Calu3 (cell line): Measurements from ENCODE around the gene NELFA. TPM values are rescaled to one million over a fixed set of nuclear protein-coding genes. Genes with fewer than 3 reads are reported as not detected.

Source experiments
- BruUV-seq: library from RNA; stranded (reverse); fragments of 400-500 nt; replicated peaks from 2 replicates; lab custom pipeline; 2021; lab: Mats Ljungman, UMichigan
- CTCF ChIA-PET: fragments of 300-600 bp; sonication (Branson Sonifier 250); formaldehyde crosslinking; loops from one replicate; lab custom pipeline; 2022; ENCODE audit warnings: antibody characterized with exemption; lab: Charles Lee
- DNase-seq: peaks from one replicate; pipeline ENCODE4 v3.0.0; 2022
- H3K27ac Mint-ChIP-seq: one replicate; pipeline ENCODE4 v1.8.0; 2022; ENCODE audit warnings: mixed read lengths; ENCODE audit not compliant: unreplicated experiment
- H3K27me3 Mint-ChIP-seq: one replicate; pipeline ENCODE4 v1.8.0; 2022; ENCODE audit warnings: mixed read lengths; ENCODE audit not compliant: unreplicated experiment
- H3K36me3 Mint-ChIP-seq: one replicate; pipeline ENCODE4 v1.8.0; 2022; ENCODE audit warnings: mild to moderate bottlenecking, moderate library complexity, mixed read lengths; ENCODE audit not compliant: insufficient read depth, unreplicated experiment
- H3K4me1 Mint-ChIP-seq: one replicate; pipeline ENCODE4 v1.8.0; 2022; ENCODE audit warnings: mild to moderate bottlenecking, low read depth, mixed read lengths; ENCODE audit not compliant: unreplicated experiment
- H3K4me3 Mint-ChIP-seq: one replicate; pipeline ENCODE4 v1.8.0; 2022; ENCODE audit warnings: mild to moderate bottlenecking, low read depth, moderate library complexity, mixed read lengths; ENCODE audit not compliant: unreplicated experiment
- H3K9me3 Mint-ChIP-seq: one replicate; pipeline ENCODE4 v1.8.0; 2022; ENCODE audit warnings: low read depth, mixed read lengths; ENCODE audit not compliant: unreplicated experiment
- CTCF ChIP-seq: fragments of 200-600 bp; IDR thresholded peaks from one replicate; pipeline ENCODE4 v1.8.0; 2022; ENCODE audit warnings: antibody characterized with exemption; ENCODE audit not compliant: unreplicated experiment
- intact Hi-C: fragments of 100-400 bp; cut with micrococcal nuclease; formaldehyde crosslinking; loops from one replicate; pipeline ENCODE4 v1.10.0; 2022; ENCODE audit not compliant: unreplicated experiment
- total RNA-seq: library from RNA; stranded (reverse); gene quantifications from 2 replicates; pipeline ENCODE4 v1.2.3, GENCODE V29; 2022

NELFA gene
- total RNA-seq, 1 experiment from 2014 or later, result 29.9 TPM

DNA sequence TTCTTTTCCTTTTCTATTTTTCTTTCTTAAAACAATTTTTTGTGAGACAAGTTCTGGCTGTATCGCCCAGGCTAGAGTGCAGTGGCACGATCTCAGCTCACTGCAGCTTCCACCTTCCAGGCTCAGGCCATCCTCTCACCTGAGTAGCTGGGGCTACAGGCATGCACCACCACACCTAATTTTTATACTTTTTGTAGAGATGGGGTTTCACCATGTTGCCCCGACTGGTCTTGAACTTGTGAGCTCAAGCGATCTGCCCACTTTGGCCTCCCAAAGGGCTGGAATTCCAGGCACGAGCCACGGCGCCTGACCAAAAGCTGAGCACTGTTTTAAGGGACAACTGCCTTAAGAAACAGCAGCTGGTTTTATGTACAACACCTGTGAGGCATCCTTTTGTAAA is 41.0 kb upstream of the NELFA start:
- H3K27me3 Mint-ChIP-seq, result no peaks in the 10 kb centered on the region

DNA sequence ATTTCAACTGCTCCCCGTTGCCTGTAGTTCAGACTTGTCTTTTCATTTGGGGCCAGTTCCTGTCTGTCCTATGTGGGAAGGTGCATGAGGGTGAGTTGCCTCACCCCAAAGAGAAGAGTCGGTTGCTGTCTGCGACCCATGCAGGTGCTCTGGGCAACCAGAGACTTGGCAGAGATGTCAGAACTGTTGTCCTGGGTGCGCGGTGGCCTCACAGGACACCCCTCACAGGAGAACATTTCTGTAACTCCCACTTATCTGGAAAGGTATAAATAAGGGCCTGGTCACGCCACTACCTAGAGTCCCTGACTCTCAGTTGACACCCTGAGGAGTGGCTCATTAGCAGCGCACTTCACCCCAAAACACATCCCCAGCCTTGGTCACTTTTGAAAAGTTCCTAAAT is 40.6 kb upstream of the NELFA start:
- no peaks in the 10 kb centered on the region for H3K4me1 Mint-ChIP-seq
- no peaks in the 10 kb centered on the region for H3K9me3 Mint-ChIP-seq
- no peak for DNase-seq
- H3K27me3 Mint-ChIP-seq, result no peaks in the 10 kb centered on the region
- BruUV-seq, result no TSS peak
- no peak for TF ChIP-seq CTCF
- H3K36me3 Mint-ChIP-seq, result no peaks in the 10 kb centered on the region
- no peak overlapping the region for H3K4me3 Mint-ChIP-seq
- H3K27ac Mint-ChIP-seq, result no peak overlapping the region
- CTCF ChIA-PET, result no interaction called here
- intact Hi-C loops, result no loop called here

More for the DNA sequence above, 41.0 kb upstream of the NELFA start:
- Mint-ChIP-seq H3K4me1 (no peaks in the 10 kb centered on the region), H3K9me3 (no peaks in the 10 kb centered on the region), H3K36me3 (no peaks in the 10 kb centered on the region), H3K4me3 (no peak overlapping the region), H3K27ac (no peak overlapping the region)
- intact Hi-C loops, result no loop called here
- DNase-seq, result no peak
- CTCF ChIA-PET, result interaction anchor here (0.6 kb wide), 1 partner anchor 101 kb away, joined by 8 read pairs; no protein-coding TSS in a partner anchor
- no peak for TF ChIP-seq CTCF
- BruUV-seq, result no TSS peak

GRCh38 chr4:2048831-2049230 is 40.1 kb upstream of the NELFA start:
- intact Hi-C loops, result no loop called here
- DNase-seq, result no peak
- H3K4me1 Mint-ChIP-seq, result no peaks in the 10 kb centered on the region
- H3K9me3 Mint-ChIP-seq, result no peaks in the 10 kb centered on the region
- CTCF ChIA-PET, result no interaction called here
- H3K4me3 Mint-ChIP-seq, result no peak overlapping the region
- no TSS peak for BruUV-seq
- no peaks in the 10 kb centered on the region for H3K27me3 Mint-ChIP-seq
- no peak overlapping the region for H3K27ac Mint-ChIP-seq
- no peak for TF ChIP-seq CTCF
- no peaks in the 10 kb centered on the region for H3K36me3 Mint-ChIP-seq

DNA sequence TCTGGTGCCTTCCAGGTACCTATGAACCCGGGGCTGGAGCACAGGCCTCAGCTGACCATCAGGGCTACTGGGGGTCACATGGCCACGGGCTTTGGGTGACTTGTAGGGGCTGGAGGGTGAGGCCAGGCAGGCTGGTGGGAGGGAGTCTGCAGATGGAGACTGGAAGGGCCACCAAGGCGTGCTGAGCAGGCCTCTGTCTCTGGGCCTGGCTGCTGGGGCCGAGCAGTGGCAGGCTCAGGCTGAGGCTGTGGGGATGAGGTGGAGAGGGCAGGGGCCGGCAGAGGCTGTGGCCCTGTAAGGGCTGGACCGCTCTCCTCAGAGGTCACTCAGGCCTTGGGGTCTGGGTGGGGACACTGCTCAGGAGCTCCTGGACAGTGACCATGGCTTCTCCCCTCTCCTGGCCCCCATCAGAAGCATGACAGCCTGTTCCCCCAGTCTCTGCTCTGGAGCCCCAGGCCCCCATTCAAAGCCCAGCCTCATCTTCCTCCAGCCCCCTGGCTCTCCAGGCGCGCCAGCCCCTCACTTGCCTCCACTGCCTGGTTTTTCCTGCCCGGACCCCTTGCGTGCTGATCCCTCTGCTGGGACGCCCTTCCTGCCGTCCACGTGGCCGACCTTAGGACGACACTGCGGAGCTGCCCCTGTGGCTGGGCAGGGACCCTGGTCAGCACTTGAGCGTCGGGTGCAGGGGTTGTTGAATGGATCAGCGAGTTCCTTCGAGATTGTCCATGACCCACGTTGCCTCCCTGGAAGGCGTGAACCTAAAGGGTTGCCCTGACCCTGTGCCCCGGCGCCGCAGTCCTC is 39.2 kb upstream of the NELFA start:
- H3K4me3 Mint-ChIP-seq, result no peak overlapping the region
- no TSS peak for BruUV-seq
- no peaks in the 10 kb centered on the region for H3K27me3 Mint-ChIP-seq
- H3K36me3 Mint-ChIP-seq, result peaks cover under 1% of the 10 kb centered on the region
- no peak overlapping the region for H3K27ac Mint-ChIP-seq
- H3K4me1 Mint-ChIP-seq, result no peaks in the 10 kb centered on the region
- no peak for DNase-seq
- intact Hi-C loops, result no loop called here
- CTCF ChIA-PET, result no interaction called here
- no peaks in the 10 kb centered on the region for H3K9me3 Mint-ChIP-seq
- TF ChIP-seq CTCF, result no peak
